Neuron (in vitro differentiated cells): Measurements from ENCODE around the gene FOXG1.
A peak's percentile ranks its signal among the peaks of the same experiment; 100 is the strongest.

Experiments used
- H2AFZ ChIP-seq: one replicate; pipeline ENCODE4 v1.6.1; 2013; ENCODE audit warnings: low read depth, mild to moderate bottlenecking, inconsistent platforms, low read length, moderate library complexity
- H3K27me3 ChIP-seq: one replicate; pipeline ENCODE4 v1.6.1; 2013; ENCODE audit warnings: low read length; ENCODE audit not compliant: insufficient read depth
- H3K36me3 ChIP-seq: one replicate; pipeline ENCODE4 v1.6.1; 2013; ENCODE audit warnings: low read length; ENCODE audit not compliant: insufficient read depth
- H3K4me1 ChIP-seq: one replicate; pipeline ENCODE4 v1.6.1; 2013; ENCODE audit warnings: low read length; ENCODE audit not compliant: insufficient read depth
- H3K4me3 ChIP-seq: 2 replicates; pipeline ENCODE4 v1.5.1; 2013; ENCODE audit warnings: mild to moderate bottlenecking, low read length, moderate library complexity
- H3K9me3 ChIP-seq: one replicate; pipeline ENCODE4 v1.6.1; 2013; ENCODE audit warnings: low read length

The FOXG1 gene

DNA sequence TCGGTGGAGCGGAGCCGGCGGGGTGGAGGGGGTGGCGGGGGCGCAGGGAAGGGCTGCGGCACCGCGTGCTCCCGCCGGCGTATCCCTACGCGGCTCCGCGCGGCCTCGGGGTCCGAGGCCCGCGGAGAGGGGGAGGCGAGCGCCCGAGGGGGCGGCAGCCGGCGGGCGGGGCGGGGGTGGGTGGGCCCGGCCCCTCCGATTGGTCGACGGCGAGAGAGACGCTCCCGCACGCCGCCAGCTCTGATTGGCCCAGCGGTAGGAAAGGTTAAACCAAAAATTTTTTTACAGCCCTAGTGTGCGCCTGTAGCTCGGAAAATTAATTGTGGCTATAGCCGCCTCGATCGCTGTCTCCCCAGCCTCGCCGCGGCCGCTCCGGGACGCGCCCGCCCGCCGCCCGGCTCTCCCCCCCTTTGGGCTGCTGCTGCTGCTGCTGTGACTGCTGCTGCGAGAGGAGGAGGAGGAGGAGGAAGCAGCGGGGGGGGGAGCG lies at the start of gene FOXG1:
TSS of gene FOXG1 (plus strand) at position 319 of the 487 bp plus-strand sequence. CDS start 493 bp downstream, outside the sequence.
- H3K36me3 ChIP-seq, result no peaks in the 10 kb centered on the region
- H3K9me3 ChIP-seq, result peaks cover 7% of the 10 kb centered on the region
- peak within 1 kb of the TSS; percentile 5 for H3K4me3 ChIP-seq
- H2AFZ ChIP-seq, result no peak within 1 kb of the TSS
- no peaks in the 10 kb centered on the region for H3K4me1 ChIP-seq
- H3K27me3 ChIP-seq, result peaks cover 68% of the 10 kb centered on the region

- H3K36me3 ChIP-seq, result no peaks in the 10 kb centered on the region
- no peak overlapping the region for H2AFZ ChIP-seq
- H3K9me3 ChIP-seq, result no peaks in the 10 kb centered on the region
- H3K4me1 ChIP-seq, result no peaks in the 10 kb centered on the region
- H3K4me3 ChIP-seq, result no peak overlapping the region
- H3K27me3 ChIP-seq, result no peaks in the 10 kb centered on the region
Measured at GRCh38 chr14:28719130-28719529, 47.5 kb upstream of the FOXG1 start.

- no peak overlapping the region for H3K4me3 ChIP-seq
- H3K4me1 ChIP-seq, result no peaks in the 10 kb centered on the region
- no peak overlapping the region for H2AFZ ChIP-seq
- no peaks in the 10 kb centered on the region for H3K9me3 ChIP-seq
- no peaks in the 10 kb centered on the region for H3K36me3 ChIP-seq
- no peaks in the 10 kb centered on the region for H3K27me3 ChIP-seq
Measured at GRCh38 chr14:28731358-28731757, 35.2 kb upstream of the FOXG1 start.

- Histone ChIP-seq H2AFZ (no peak overlapping the region), H3K9me3 (no peaks in the 10 kb centered on the region), H3K27me3 (no peaks in the 10 kb centered on the region), H3K4me1 (no peaks in the 10 kb centered on the region), H3K4me3 (no peak overlapping the region), H3K36me3 (no peaks in the 10 kb centered on the region)
Measured at GRCh38 chr14:28742171-28742846, 24.3 kb upstream of the FOXG1 start.

DNA sequence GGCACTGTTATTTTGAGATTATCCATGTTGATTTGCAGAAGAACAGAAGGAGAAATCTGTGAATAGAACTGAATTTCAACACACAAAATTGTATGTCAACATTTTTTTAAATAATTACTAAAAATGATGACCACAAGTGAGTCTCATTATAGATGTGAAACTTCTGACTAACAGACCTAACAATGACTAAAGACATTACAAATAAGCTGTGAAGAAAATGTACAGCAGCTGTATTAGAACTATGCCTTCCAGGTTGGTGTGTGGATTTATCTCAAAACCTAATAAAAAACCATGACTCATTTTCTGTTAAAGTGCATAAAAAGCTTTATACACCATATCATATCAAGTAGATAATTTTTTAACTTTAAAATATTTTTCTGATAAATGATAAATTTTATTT lies 22.5 kb upstream of the FOXG1 start:
- Histone ChIP-seq H3K27me3 (no peaks in the 10 kb centered on the region), H3K9me3 (no peaks in the 10 kb centered on the region), H2AFZ (no peak overlapping the region), H3K4me3 (no peak overlapping the region), H3K4me1 (no peaks in the 10 kb centered on the region), H3K36me3 (no peaks in the 10 kb centered on the region)

DNA sequence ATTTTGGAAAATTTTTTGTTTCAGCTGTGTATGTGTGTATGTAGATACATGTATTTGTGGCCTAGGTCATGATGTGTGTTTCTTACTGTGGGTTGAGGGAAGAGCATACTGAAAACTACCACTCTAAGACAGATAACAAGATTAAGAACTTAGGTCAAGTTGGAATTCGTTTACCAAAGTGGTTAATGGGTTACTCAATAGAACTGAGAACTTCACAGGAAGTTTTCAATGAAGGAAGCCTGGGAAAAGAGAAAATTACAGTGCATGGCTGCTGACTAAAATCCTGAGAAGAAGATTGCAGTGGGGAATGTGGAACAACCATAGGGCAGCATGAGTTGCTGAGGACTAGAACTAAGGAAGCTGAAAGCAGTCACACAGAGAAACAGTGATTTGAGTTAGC lies 21.4 kb upstream of the FOXG1 start:
- Histone ChIP-seq H3K36me3 (no peaks in the 10 kb centered on the region), H3K27me3 (no peaks in the 10 kb centered on the region), H3K9me3 (no peaks in the 10 kb centered on the region), H3K4me1 (no peaks in the 10 kb centered on the region), H2AFZ (no peak overlapping the region), H3K4me3 (no peak overlapping the region)

- H2AFZ ChIP-seq, result no peak overlapping the region
- no peaks in the 10 kb centered on the region for H3K27me3 ChIP-seq
- no peak overlapping the region for H3K4me3 ChIP-seq
- no peaks in the 10 kb centered on the region for H3K9me3 ChIP-seq
- no peaks in the 10 kb centered on the region for H3K4me1 ChIP-seq
- H3K36me3 ChIP-seq, result no peaks in the 10 kb centered on the region
Measured at GRCh38 chr14:28746247-28746646, 20.3 kb upstream of the FOXG1 start.

GRCh38 chr14:28751467-28752058 lies 15.0 kb upstream of the FOXG1 start:
- Histone ChIP-seq H3K27me3 (peaks cover 18% of the 10 kb centered on the region), H2AFZ (no peak overlapping the region), H3K9me3 (no peaks in the 10 kb centered on the region), H3K4me3 (no peak overlapping the region), H3K36me3 (no peaks in the 10 kb centered on the region), H3K4me1 (no peaks in the 10 kb centered on the region)

DNA sequence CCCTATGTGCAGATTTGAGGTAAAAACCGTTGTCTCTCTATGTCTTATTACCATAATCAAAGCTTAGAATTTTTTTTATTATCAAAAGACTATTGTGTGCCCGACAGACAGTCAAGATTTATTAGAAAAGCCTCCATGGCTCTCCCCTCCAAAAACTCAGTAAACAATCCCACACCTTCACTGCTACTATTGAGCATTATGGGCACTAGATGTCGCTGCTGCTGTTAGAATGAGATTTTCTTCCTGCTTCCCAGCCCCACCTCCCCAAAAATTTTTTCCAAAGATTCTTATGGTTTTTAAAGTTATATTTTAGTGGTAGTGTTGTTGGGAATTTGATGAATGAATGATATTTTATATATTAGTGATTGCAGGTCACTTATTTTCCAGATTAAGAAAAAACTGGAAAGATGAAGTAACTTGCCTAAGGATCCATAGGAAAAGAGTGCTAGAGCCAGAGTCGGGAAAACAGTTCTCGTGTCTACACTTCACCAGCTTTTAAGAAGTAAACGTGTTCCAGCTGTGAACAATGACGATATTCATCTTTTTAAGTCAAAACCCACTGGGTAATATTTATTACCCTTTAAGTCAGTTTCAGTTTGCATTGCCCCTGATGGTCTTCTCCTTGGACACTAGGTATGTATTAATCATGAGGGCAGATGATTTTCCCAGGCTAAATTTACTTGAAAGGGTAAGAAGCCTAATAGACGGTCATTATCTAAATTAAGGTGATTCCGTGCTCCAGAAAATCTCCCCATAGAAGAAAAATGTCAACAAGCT lies 12.2 kb upstream of the FOXG1 start:
- Histone ChIP-seq H3K4me3 (no peak overlapping the region), H3K36me3 (no peaks in the 10 kb centered on the region), H3K9me3 (no peaks in the 10 kb centered on the region), H2AFZ (no peak overlapping the region), H3K27me3 (peaks cover 41% of the 10 kb centered on the region), H3K4me1 (no peaks in the 10 kb centered on the region)

GRCh38 chr14:28755198-28755815 lies 11.3 kb upstream of the FOXG1 start:
- no peaks in the 10 kb centered on the region for H3K9me3 ChIP-seq
- peaks cover 50% of the 10 kb centered on the region for H3K27me3 ChIP-seq
- no peak overlapping the region for H2AFZ ChIP-seq
- H3K4me3 ChIP-seq, result no peak overlapping the region
- no peaks in the 10 kb centered on the region for H3K36me3 ChIP-seq
- H3K4me1 ChIP-seq, result no peaks in the 10 kb centered on the region

DNA sequence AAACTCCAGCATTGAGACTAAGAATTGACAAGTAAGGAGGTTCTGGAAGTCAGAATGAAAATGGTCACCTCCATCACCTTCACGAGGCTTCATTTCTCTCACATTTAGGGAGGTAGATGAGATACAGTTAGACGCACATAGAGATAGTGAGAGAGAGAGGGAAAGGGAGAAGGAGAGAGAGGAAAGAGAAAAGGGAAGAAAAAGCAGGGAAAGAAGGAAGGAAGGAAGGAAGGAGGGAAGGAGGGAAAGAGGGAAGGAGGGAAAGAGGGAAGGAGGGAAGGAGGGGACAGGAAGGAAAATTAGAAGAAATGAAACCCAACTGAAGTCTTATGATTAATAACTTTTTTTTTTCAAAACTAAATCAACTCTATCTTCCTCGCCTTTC lies 10.7 kb upstream of the FOXG1 start:
- Histone ChIP-seq H3K9me3 (no peaks in the 10 kb centered on the region), H3K4me3 (no peak overlapping the region)

GRCh38 chr14:28756269-28756883 lies 10.2 kb upstream of the FOXG1 start:
- Histone ChIP-seq H3K36me3 (no peaks in the 10 kb centered on the region), H3K4me1 (no peaks in the 10 kb centered on the region), H3K27me3 (peaks cover 59% of the 10 kb centered on the region), H3K9me3 (no peaks in the 10 kb centered on the region), H3K4me3 (no peak overlapping the region), H2AFZ (no peak overlapping the region)

More for the DNA sequence above, 10.7 kb upstream of the FOXG1 start:
- Histone ChIP-seq H3K27me3 (peaks cover 54% of the 10 kb centered on the region), H3K4me1 (no peaks in the 10 kb centered on the region), H2AFZ (no peak overlapping the region), H3K36me3 (no peaks in the 10 kb centered on the region)
